ENCODE data around the gene MOB3B.

GRCh38 chr9:27347889-27348288 lies 181.7 kb downstream of the MOB3B start:
- TF ChIP-seq CTCF (IDR thresholded peaks at IDR 0.05), result no peak
- no peak for TF ChIP-seq POLR2A (IDR thresholded peaks at IDR 0.05)
